Parathyroid adenoma (tissue), 2 donors: ENCODE data around the gene ATP6V1F.
A peak's percentile ranks its signal among the peaks of the same experiment; 100 is the strongest.

Experiments
- H2AFZ ChIP-seq: fragments of 300-600 bp; sonication (generic); one replicate; pipeline ENCODE4 v1.7.0; 2017; ENCODE audit warnings: antibody characterized with exemption, mild to moderate bottlenecking
- H3K27ac ChIP-seq: fragments of 300-600 bp; sonication (generic); one replicate; pipeline ENCODE4 v1.7.0; 2017
- H3K27me3 ChIP-seq: fragments of 300-600 bp; sonication (generic); one replicate; pipeline ENCODE4 v1.7.0; 2017; ENCODE audit warnings: low read length; ENCODE audit not compliant: control insufficient read depth, insufficient read depth
- H3K36me3 ChIP-seq: fragments of 300-600 bp; sonication (generic); one replicate; pipeline ENCODE4 v1.7.0; 2017; ENCODE audit warnings: low read length; ENCODE audit not compliant: control insufficient read depth, insufficient read depth
- H3K4me1 ChIP-seq: fragments of 300-600 bp; sonication (generic); one replicate; pipeline ENCODE4 v1.7.0; 2017; ENCODE audit warnings: control low read depth
- H3K4me2 ChIP-seq: fragments of 300-600 bp; sonication (generic); one replicate; pipeline ENCODE4 v1.7.0; 2017; ENCODE audit warnings: low read length
- H3K4me3 ChIP-seq: fragments of 300-600 bp; sonication (generic); one replicate; pipeline ENCODE4 v1.7.0; 2017; ENCODE audit warnings: low read depth, low read length
- H3K79me2 ChIP-seq: fragments of 300-600 bp; sonication (generic); one replicate; pipeline ENCODE4 v1.7.0; 2017; ENCODE audit warnings: control low read depth
- H3K9ac ChIP-seq: fragments of 300-600 bp; sonication (generic); one replicate; pipeline ENCODE4 v1.7.0; 2017; ENCODE audit warnings: mild to moderate bottlenecking
- H3K9me3 ChIP-seq: fragments of 300-600 bp; sonication (generic); one replicate; pipeline ENCODE4 v1.7.0; 2017; ENCODE audit warnings: low read length; ENCODE audit not compliant: control insufficient read depth
- CTCF ChIP-seq: fragments of 300-600 bp; sonication (generic); IDR thresholded peaks from one replicate; pipeline ENCODE4 v1.7.0; 2017; ENCODE audit warnings: antibody characterized with exemption, mild to moderate bottlenecking
- donor health status: primary hyperparathyroidism.

ATP6V1F gene

GRCh38 chr7:128862571-128863432 lies at the start of gene ATP6V1F:
Gene ATP6V1F, plus strand, starts transcription at chr7:128862856. Its CDS starts 49 bp downstream, at chr7:128862905.
- H3K4me3 ChIP-seq, result peak within 1 kb of the TSS; percentile 92
- TF ChIP-seq CTCF, result no peak
- no peaks in the 10 kb centered on the region for H3K36me3 ChIP-seq
- no peak within 1 kb of the TSS for H3K9ac ChIP-seq
- peak within 1 kb of the TSS; percentile 91 for H3K4me2 ChIP-seq
- no peaks in the 10 kb centered on the region for H3K9me3 ChIP-seq
- H3K79me2 ChIP-seq, result peaks cover 5% of the 10 kb centered on the region
- H2AFZ ChIP-seq, result peak within 1 kb of the TSS; percentile 91
- peak within 1 kb of the TSS; percentile 73 for H3K27ac ChIP-seq
- peaks cover 28% of the 10 kb centered on the region for H3K4me1 ChIP-seq
- no peaks in the 10 kb centered on the region for H3K27me3 ChIP-seq

GRCh38 chr7:128814499-128814898 lies 48.2 kb upstream of the ATP6V1F start:
- Histone ChIP-seq H3K4me3 (no peak overlapping the region), H3K4me1 (peaks cover 61% of the 10 kb centered on the region), H3K4me2 (no peak overlapping the region), H3K27ac (no peak overlapping the region), H3K9me3 (no peaks in the 10 kb centered on the region), H2AFZ (peak overlapping the region; percentile 59), H3K27me3 (no peaks in the 10 kb centered on the region), H3K9ac (no peak overlapping the region), H3K79me2 (no peaks in the 10 kb centered on the region), H3K36me3 (no peaks in the 10 kb centered on the region)
- TF ChIP-seq CTCF, result no peak

- Histone ChIP-seq H3K27me3 (no peaks in the 10 kb centered on the region), H3K9ac (no peak overlapping the region), H3K4me3 (no peak overlapping the region), H3K79me2 (no peaks in the 10 kb centered on the region), H2AFZ (no peak overlapping the region), H3K9me3 (no peaks in the 10 kb centered on the region), H3K27ac (no peak overlapping the region), H3K36me3 (no peaks in the 10 kb centered on the region), H3K4me1 (peaks cover 58% of the 10 kb centered on the region), H3K4me2 (no peak overlapping the region)
- TF ChIP-seq CTCF, result no peak
Measured at GRCh38 chr7:128815289-128815942, 47.2 kb upstream of the ATP6V1F start.

- no peaks in the 10 kb centered on the region for H3K27me3 ChIP-seq
- no peaks in the 10 kb centered on the region for H3K79me2 ChIP-seq
- no peaks in the 10 kb centered on the region for H3K36me3 ChIP-seq
- H3K4me1 ChIP-seq, result peaks cover 25% of the 10 kb centered on the region
- H2AFZ ChIP-seq, result no peak overlapping the region
- no peak overlapping the region for H3K9ac ChIP-seq
- no peak overlapping the region for H3K4me3 ChIP-seq
- TF ChIP-seq CTCF, result no peak
- no peak overlapping the region for H3K4me2 ChIP-seq
- no peaks in the 10 kb centered on the region for H3K9me3 ChIP-seq
- no peak overlapping the region for H3K27ac ChIP-seq
Measured at GRCh38 chr7:128818694-128819093, 44.0 kb upstream of the ATP6V1F start.
